ENCODE data around the gene ARNT2. TPM values are rescaled to one million over a fixed set of nuclear protein-coding genes. Genes with fewer than 3 reads are reported as not detected.

Gene ARNT2
- total RNA-seq, 4 donors from 2014 or later = 5.1 to 8.8 (median 6.8) TPM

DNA sequence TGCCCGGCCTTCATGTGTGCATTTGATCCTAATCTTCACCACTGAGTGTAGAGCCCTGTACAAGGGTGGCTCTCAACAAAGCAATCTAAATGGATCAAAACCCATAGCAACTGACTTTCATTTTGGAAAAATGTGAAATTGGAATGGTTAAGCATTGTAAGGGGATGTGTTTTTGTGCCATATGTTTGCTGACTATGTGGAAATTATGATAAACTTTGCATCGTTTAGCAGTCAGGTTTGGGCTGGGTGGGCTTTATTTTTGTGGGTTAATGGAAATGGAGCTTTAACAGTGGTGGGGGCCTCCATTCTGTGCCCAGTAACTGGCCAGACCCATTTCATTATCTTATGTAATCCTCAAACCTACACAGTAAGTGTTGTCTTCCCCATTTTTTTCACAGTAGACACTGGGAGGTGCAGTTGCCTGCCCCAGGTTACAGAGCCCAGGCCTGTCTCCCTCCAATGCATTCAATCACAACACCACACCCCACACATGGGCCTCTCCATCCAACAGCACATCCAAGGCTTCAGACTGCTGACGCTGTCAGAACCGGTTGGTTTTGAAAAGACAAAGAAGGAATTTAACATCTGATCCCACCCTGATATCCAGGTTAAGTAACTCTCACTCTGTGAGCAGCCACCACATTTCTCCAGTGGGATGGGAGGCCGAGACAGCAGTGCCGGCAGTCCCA is 154.6 kb downstream of the ARNT2 start:
- peaks cover 0 to 20% (median 0%) of the 10 kb centered on the region in 3 donors for H3K36me3 ChIP-seq
- H3K9me3 ChIP-seq = no peaks in the 10 kb centered on the region
- no peak overlapping the region for H3K4me3 ChIP-seq
- DNase-seq (ENCODE audit: low spot score in 2 of 2) = no peak
- H3K27me3 ChIP-seq = no peaks in the 10 kb centered on the region
- H3K4me1 ChIP-seq = peaks cover 0 to 19% (median 0%) of the 10 kb centered on the region in 4 donors
- TF ChIP-seq EP300 (IDR thresholded peaks at IDR 0.05) = no peak
- no peak for TF ChIP-seq CTCF (IDR thresholded peaks at IDR 0.05)
- TF ChIP-seq POLR2A (IDR thresholded peaks at IDR 0.05) = no peak
- WGBS, 2 donors = 80 to 82% methylated on average over 6 of the region's 6 CpGs
- no peak overlapping the region for H3K27ac ChIP-seq

GRCh38 chr15:80559320-80559693 is 155.1 kb downstream of the ARNT2 start:
- H3K27ac ChIP-seq = no peak overlapping the region
- no peak for DNase-seq (ENCODE audit: low spot score in 2 of 2)
- peaks cover 0 to 19% (median 0%) of the 10 kb centered on the region in 4 donors for H3K4me1 ChIP-seq
- H3K9me3 ChIP-seq = no peaks in the 10 kb centered on the region
- H3K36me3 ChIP-seq = peaks cover 0 to 25% (median 0%) of the 10 kb centered on the region in 3 donors
- TF ChIP-seq CTCF (IDR thresholded peaks at IDR 0.05) (no peak), EP300 (IDR thresholded peaks at IDR 0.05) (no peak), POLR2A (IDR thresholded peaks at IDR 0.05) (no peak)
- WGBS, 2 donors = 74 to 81% methylated on average over 6 to 8 of the region's 8 CpGs
- H3K27me3 ChIP-seq = no peaks in the 10 kb centered on the region
- H3K4me3 ChIP-seq = no peak overlapping the region

- H3K4me3 ChIP-seq = no peak overlapping the region
- WGBS, 2 donors = 87 to 93% methylated on average over 6 of the region's 6 CpGs
- H3K4me1 ChIP-seq = peaks cover 0 to 16% (median 0%) of the 10 kb centered on the region in 4 donors
- no peaks in the 10 kb centered on the region for H3K9me3 ChIP-seq
- H3K27me3 ChIP-seq = no peaks in the 10 kb centered on the region
- H3K27ac ChIP-seq = no peak overlapping the region
- no peak for DNase-seq (ENCODE audit: low spot score in 2 of 2)
- peaks cover 0 to 26% (median 0%) of the 10 kb centered on the region in 3 donors for H3K36me3 ChIP-seq
- TF ChIP-seq EP300 (IDR thresholded peaks at IDR 0.05) (no peak), POLR2A (IDR thresholded peaks at IDR 0.05) (no peak), CTCF (IDR thresholded peaks at IDR 0.05) (no peak)
Observed at GRCh38 chr15:80559761-80560160, 155.6 kb downstream of the ARNT2 start.

DNA sequence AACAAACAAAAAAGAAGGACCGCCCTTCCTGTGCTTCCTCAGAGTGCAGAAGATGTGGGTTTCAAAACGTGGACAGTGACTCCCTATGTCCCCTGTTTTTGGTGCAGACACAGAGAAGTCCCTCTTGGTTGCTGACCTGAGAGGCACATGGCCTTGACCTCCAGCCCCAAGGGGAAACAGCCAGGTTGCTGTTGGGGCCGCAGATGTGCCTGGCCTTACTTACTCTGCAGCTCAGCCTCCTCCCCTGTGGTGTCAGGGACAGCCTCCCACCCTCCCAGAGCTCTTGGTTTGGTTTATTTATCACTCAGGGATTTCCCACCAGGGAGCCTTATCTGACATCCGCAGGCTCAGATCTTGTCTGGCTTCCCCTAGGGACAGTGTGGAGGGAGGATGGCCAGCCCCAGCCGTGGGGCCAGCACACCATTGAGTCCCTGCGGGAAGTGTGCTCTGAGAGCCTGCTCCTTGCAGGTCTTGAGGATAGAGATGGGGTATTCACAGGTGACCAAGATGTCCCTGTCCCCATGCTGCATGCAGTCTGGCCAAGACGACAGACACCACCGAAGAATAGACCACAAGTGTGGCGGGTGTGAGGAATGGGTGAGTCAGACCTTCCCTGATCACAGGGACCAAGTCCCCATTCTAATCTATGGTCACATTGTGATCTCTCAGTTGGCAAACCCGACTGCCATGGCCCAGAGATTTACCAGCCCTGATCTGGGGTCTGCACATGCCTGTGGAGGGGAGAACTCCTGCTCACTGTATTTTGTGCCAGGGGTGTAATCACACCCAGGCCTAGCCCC is 156.6 kb downstream of the ARNT2 start:
- TF ChIP-seq EP300 (IDR thresholded peaks at IDR 0.05) = no peak
- no peak for TF ChIP-seq POLR2A (IDR thresholded peaks at IDR 0.05)
- TF ChIP-seq CTCF (IDR thresholded peaks at IDR 0.05) = no peak
- 60 to 62% methylated on average over 10 of the region's 10 CpGs for WGBS, 2 donors
- peaks cover 0 to 20% (median 0%) of the 10 kb centered on the region in 3 donors for H3K36me3 ChIP-seq
- no peaks in the 10 kb centered on the region for H3K27me3 ChIP-seq
- DNase-seq (ENCODE audit: low spot score in 2 of 2) = no peak
- no peaks in the 10 kb centered on the region for H3K9me3 ChIP-seq
- H3K4me3 ChIP-seq = no peak overlapping the region
- H3K4me1 ChIP-seq = peaks cover 0 to 10% (median 0%) of the 10 kb centered on the region in 4 donors
- H3K27ac ChIP-seq = no peak overlapping the region

DNA sequence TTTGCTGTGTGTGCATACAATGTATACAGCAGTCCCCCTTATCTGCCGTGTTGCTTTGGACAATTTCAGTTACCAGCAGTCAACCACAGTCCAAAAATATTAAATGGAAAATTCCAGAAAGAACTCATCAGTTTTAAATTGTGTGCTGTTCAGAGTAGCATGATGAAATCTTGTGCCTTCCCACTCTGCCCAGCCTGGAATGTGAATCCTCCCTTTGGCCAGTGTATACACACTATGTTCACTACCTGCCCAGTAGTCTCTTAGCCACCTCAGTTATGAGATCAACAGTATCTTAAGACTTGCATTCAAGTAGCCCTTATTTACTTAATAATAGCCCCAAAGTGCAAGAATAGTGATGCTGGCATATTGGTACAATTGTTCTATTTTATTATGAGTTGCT is 157.3 kb downstream of the ARNT2 start:
- H3K4me1 ChIP-seq = peaks cover 0 to 10% (median 0%) of the 10 kb centered on the region in 4 donors
- H3K27ac ChIP-seq = no peak overlapping the region
- 57 to 88% methylated on average over 1 of the region's 1 CpG for WGBS, 2 donors
- no peak for TF ChIP-seq EP300 (IDR thresholded peaks at IDR 0.05)
- no peak for TF ChIP-seq POLR2A (IDR thresholded peaks at IDR 0.05)
- TF ChIP-seq CTCF (IDR thresholded peaks at IDR 0.05) = no peak
- no peak overlapping the region for H3K4me3 ChIP-seq
- peaks cover 0 to 16% (median 0%) of the 10 kb centered on the region in 3 donors for H3K36me3 ChIP-seq
- H3K9me3 ChIP-seq = no peaks in the 10 kb centered on the region
- no peaks in the 10 kb centered on the region for H3K27me3 ChIP-seq
- no peak for DNase-seq (ENCODE audit: low spot score in 2 of 2)
